ENCODE measurements around the gene CDCA8.
"Not testable (repeated sequence)": the region's sequence is repeated elsewhere in the genome, so short reads cannot be mapped to it uniquely, and the experiment has no call there.

Gene CDCA8

DNA sequence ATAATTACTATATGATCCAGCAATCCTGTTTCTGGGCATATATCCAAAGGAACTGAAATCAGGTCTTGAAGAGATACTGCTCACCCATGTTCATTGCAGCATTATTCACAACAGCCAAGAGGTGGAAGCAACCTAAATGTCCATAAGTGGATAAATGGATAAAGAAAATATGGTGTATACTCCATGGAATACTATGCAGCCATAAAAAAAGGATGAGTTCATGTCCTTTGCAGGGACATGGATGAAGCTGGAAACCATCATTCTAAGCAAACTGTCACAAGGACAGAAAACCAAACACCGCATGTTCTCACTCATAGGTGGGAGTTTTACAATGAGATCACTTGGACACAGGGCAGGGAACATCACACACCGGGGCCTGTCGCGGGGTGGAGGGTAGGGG lies 46.3 kb downstream of the CDCA8 start:
- DNase-seq: not testable (repeated sequence)

DNA sequence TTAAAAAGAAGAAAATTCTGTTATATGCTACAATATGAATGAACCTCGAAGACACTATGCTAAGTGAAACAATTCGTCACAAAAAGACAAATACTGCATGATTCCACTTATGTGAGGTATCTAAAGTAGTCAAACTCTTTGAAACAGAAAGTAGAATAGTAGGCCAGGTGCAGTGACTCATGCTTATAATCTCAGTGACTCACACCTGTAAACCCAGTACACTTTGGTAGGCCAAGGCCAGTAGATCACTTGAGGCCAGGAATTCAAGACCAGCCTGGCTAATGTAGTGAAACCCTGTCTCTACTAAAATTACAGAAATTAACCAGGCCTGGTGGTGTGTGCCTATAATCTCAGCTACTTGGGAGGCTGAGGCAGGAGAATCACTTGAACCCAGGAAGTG lies 46.9 kb downstream of the CDCA8 start:
- DNase-seq: no peak

DNA sequence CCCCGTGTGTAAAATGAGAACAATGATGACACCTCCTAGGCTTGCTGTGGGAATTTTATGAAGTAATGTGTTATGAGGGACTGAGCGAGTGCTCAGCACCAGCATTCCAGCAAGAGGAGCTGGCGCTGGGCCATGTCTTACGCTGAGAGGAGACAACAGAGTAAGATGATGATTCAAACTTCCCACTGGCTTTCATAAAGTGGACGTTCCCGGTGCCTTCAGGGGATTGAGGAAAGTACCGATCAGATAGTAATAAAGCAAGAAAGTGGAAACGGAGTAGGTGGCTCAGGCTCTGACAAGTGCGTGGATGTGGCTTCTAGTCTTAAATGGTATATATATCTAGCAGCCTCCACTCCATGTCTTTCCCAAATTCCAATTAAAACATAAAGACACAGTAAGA lies 48.8 kb downstream of the CDCA8 start:
- no peak for DNase-seq

DNA sequence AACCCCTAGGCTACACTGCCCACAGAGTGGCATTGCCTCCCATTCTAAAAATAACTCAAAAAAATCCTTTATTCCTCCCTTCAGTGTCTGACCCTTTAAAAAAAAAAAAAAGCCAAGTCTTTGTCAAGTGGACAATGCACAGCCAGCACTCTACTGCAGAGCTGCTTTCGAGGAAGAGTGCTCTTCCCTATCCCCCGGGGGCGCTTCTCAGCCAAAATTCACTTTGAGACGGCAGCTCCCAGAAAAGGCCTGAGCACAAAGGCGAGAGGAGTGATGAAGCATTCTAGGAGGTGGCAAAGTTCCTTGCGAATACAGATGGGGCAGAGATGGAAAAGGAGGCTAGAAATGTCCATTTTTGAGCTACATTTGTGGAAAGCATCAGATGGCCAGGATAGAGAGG lies 49.3 kb downstream of the CDCA8 start:
- no peak for DNase-seq

DNA sequence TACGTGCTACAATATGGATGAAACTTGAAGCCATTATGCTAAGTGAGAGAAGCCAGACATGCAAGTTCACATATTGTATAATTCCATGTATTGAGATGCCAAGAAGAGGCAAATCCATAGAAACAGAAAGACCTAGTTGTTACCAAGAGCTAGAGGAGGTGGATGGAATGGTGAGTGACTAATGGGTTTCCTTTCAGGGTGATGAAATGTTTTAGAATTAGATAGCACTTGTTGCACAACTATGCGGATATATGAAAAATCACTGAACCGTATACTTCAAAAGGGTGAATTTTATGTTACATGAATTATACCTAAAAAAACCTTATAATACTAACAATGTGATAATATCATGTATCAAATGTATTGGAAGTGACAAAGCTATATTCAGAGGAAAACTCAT lies 54.5 kb downstream of the CDCA8 start:
- DNase-seq: no peak

DNA sequence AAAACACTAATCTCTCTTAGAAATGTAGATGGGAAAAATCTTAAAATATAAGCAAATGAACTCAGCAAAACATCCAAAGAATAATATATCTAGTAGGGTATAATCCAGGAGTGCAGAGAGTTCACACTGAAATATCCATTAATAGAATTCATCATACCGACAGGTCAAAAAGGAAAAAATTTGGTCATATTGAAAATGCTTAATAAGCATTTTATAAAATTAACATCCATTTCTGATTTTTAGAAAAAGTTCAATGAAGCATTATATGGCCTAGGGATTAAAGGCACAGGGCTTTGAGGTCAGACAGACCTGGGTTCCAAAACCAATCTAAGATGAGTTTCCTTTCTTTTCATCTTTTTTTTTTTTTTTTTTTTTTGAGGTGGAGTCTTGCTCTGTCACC lies 56.2 kb downstream of the CDCA8 start:
- no peak for DNase-seq

DNA sequence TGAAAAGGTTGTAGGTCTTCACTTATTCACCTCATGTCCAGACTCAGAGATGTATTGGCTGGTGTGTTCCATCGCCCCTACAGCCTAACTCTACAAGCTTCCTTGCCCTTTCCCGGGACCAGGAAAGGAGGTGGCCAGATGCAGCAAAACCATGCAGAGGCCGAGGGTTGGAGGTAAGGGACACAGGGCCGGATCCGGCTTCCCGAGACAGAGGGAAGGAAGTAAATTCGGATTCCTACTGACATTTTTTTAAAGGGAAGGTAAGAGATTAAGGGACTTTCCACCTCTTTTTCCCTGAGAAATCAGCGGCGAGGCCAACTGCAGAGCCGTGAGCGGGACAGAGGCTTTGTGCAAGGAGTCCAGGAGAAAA lies 59.9 kb downstream of the CDCA8 start:
- DNase-seq: no peak

DNA sequence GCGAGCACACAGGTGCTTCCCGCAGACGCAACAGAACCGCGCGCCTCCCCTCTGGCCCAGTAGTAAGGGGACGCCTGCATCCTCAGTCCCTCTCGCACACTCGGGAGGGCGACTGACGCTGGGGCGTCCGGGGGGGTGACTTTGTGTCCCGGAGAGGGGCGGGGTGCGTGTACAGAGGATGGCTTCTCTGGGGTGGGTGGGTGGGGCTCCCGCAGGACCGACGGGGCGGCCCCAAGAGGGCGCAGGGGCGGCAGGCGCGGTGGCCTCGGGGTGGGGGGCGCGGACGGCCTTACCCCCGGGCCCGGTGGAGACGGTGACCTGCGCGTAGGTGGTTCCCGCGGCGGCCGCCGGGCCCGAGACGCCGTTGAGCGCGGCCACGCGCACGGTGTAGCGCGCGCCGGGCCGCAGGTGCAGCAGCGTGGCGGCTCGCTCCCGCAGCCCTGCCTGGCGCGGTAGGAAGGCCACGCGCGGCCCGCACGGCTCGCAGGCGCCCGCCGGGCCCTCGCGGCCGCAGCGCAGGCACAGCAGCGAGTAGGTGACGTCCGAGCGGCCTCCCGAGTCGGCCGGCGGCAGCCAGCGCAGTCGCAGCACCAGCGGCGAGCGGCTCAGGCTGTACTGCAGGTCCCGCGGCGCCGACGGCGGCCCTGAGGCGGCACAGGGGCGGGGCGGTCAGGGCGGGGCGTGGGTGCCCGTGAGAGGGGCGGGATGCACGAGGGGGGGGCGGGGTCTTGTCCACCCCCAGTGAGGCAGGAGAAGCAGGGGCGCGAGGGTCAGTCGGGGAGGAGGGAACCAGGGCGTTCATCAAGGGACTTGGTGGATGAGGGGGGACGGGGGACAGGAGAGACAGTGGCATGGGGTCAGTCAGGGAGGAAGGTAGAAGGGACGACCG lies 60.5 kb downstream of the CDCA8 start:
- no peak for DNase-seq

DNA sequence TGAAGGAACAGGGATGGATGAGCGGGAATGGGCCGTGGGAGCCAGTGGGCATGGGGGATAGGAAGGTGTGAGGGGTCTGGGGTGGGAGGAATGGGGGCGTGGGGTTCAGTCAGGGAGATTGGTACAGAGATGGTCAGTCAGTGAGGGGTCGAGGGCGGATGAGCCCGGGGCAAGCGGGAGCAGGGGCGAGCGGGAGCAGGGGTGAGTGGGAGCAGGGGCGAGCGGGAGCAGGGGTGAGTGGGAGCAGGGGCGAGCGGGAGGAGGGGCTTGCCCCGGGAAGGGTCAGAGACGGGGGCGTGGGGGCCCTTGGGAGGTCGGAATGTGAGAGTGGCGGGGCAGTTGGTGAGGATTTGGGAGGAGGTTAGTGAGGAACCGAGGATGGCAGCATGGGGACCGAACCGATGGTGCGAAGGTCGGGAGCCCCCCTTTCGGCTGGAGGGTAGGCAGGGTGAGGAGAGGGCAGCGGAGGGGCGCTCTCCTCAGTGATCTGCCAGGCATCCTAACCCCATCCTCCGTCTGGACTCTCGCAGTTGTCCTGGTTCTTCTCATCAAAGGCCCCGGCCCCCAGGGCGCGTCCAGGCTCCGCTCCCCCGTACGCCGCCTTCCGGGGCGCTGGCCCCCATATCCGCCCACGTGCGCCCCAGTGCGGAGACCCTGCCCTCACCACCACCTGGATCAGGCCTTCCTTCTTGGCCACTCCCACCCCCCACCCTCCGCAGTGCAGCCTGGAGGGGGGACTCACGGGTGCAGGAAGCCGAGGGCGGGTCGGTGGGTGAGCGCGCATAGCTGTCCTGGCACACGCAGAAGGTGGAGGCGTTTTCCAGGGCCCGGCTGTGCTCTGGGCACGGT lies 61.4 kb downstream of the CDCA8 start:
- DNase-seq: no peak

DNA sequence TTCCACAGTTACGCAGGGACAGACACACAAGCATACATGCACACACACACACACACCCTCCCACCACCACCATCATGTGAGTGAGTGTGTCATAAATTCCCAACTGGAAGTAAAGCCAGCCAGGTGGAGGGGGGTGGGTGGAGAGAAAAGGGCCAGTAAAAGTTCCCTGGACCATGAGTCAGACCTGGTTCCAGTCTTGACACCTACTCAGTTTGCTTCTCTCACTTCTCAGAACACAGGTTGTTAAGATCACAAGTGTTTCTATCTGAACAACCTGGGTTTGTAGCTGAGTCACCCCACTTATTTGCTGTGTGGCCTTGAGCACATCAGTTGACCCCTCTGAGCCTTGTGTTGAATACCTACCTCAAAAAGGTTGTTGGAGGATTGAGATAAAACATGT lies 63.0 kb downstream of the CDCA8 start:
- no peak for DNase-seq

DNA sequence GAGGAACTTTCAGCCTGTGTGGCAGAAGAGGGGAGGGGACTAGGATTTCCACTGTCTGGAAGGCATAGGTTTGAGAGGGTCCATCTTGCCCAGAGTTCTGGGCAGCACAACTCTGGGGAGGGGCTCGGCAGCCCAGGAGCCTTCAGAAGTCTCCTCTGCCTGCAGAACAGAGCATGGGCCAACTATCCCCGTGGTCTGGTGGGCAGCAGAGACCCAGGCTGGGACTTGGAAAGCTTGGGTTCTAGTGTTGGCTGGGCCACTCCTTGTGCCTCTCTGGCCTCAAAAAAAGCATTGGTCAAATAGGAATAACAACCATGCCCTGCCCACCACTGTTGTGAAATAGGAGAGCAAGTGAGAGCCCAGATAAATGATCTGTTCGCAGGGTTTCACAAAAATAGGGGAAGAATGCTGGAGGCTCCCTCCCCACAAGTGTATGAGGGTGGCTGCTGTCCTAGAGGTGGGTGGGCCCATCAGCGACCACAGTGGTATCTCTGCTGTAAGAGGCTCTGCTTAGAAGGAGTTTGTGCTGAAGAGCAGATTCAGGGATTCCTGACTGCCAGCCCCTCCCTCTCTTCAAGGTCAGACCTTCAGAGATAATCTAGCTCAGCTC lies 63.7 kb downstream of the CDCA8 start:
- no peak for DNase-seq

Measured in CD4-positive, alpha-beta T cell treated with Interleukin-10 for 1 hour (primary cell).